Activated CD8-positive, alpha-beta memory T cell treated with anti-CD3 and anti-CD28 coated beads, Interleukin-2, amount 10 ng/mL, durations not matched to agents 7 days and 5 days (primary cell): ENCODE data around the gene PVALEF. TPM values are rescaled to one million over a fixed set of nuclear protein-coding genes. Genes with fewer than 3 reads are reported as not detected.
A peak's percentile ranks its signal among the peaks of the same experiment; 100 is the strongest.

Experiments
- ATAC-seq: fragments of 150-1000 bp; cut with Tn5 transposase; one replicate; pipeline ENCODE4 v1.10.0; 2021; ENCODE audit warnings: moderate library complexity
- CTCF ChIA-PET: fragments of 350-600 bp; sonication (Branson Sonifier 250); formaldehyde crosslinking; loops from one replicate; lab custom pipeline; 2021; ENCODE audit warnings: antibody characterized with exemption; lab: Charles Lee
- DNase-seq: peaks from one replicate; pipeline ENCODE4 v3.0.0-alpha.2; 2020
- H3K27ac Mint-ChIP-seq: one replicate; pipeline ENCODE4 v1.8.0; 2021; ENCODE audit warnings: mild to moderate bottlenecking, mixed read lengths
- H3K27me3 Mint-ChIP-seq: one replicate; pipeline ENCODE4 v1.8.0; 2021; ENCODE audit warnings: mixed read lengths
- H3K36me3 Mint-ChIP-seq: one replicate; pipeline ENCODE4 v1.8.0; 2021; ENCODE audit warnings: mild to moderate bottlenecking, mixed read lengths
- H3K4me1 Mint-ChIP-seq: one replicate; pipeline ENCODE4 v1.8.0; 2021; ENCODE audit warnings: mixed read lengths
- H3K4me3 Mint-ChIP-seq: one replicate; pipeline ENCODE4 v1.8.0; 2021; ENCODE audit warnings: mild to moderate bottlenecking, moderate library complexity, mixed read lengths
- H3K9me3 Mint-ChIP-seq: one replicate; pipeline ENCODE4 v1.8.0; 2022; ENCODE audit warnings: low read depth, mixed read lengths
- total RNA-seq, 2 experiments: library from RNA; stranded (reverse); gene quantifications; one replicate each; pipeline ENCODE4 v1.2.3, GENCODE V29; 2021

The PVALEF gene
- total RNA-seq, 2 experiments from 2014 or later, result not detected

- CTCF ChIA-PET, result no interaction called here
- ATAC-seq, result no peak
- H3K27me3 Mint-ChIP-seq, result no peaks in the 10 kb centered on the region
- H3K9me3 Mint-ChIP-seq, result no peaks in the 10 kb centered on the region
- no peaks in the 10 kb centered on the region for H3K36me3 Mint-ChIP-seq
- no peak overlapping the region for H3K27ac Mint-ChIP-seq
- DNase-seq, result no peak
- no peak overlapping the region for H3K4me3 Mint-ChIP-seq
- peaks cover 1% of the 10 kb centered on the region for H3K4me1 Mint-ChIP-seq
Measured at GRCh38 chr17:81124377-81124776, 40.9 kb upstream of the PVALEF start.

GRCh38 chr17:81125573-81126081 is 39.7 kb upstream of the PVALEF start:
- ATAC-seq, result no peak
- H3K4me1 Mint-ChIP-seq, result no peaks in the 10 kb centered on the region

DNA sequence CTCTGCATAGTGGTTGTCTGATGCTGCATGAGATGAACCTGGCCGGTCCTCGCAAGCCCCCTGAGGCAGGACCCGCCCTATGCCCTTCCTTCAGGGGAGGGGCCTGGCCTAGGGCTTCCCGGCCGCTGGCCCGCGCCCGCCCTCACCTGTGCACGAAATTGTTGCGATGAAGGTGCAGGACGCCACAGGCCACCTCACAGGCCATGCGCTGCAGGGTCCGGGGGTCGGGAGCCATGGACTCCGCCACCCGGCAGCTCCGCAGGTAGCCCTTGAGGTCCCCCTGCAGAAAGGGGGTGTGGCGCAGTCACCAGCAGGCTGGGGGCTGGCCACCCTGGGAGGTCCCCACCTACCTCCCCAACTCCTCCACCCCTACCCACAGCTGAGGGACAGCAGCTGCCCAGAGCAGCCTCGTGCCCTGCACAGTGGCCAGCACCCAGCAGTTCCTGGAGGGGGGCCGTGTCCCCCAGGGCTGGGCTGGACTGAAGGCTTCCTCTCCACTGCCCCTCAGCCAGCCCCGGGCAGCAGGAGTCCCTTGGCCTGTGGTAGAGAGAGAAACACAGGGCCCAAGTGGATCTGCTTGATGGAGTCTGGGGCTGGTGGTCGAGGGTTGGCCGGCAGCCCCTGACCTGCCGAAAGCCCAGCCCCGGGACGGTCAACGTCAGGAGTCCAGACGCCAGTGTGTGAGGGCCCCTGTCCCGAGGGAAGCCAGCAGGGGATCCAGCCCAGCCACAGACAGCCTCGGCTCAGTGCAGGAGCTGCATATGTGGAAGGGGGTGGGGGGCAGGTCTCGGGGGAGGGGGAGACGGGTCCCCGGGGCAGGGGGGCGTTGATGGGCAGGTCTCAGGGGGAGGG is 38.8 kb upstream of the PVALEF start:
- Mint-ChIP-seq H3K4me3 (no peak overlapping the region), H3K4me1 (no peaks in the 10 kb centered on the region), H3K27me3 (no peaks in the 10 kb centered on the region), H3K9me3 (no peaks in the 10 kb centered on the region), H3K27ac (no peak overlapping the region), H3K36me3 (no peaks in the 10 kb centered on the region)
- CTCF ChIA-PET, result no interaction called here
- DNase-seq, result no peak
- no peak for ATAC-seq

More at GRCh38 chr17:81125573-81126081, 39.7 kb upstream of the PVALEF start:
- CTCF ChIA-PET, result no interaction called here
- H3K9me3 Mint-ChIP-seq, result no peaks in the 10 kb centered on the region
- no peaks in the 10 kb centered on the region for H3K36me3 Mint-ChIP-seq
- no peaks in the 10 kb centered on the region for H3K27me3 Mint-ChIP-seq
- H3K4me3 Mint-ChIP-seq, result no peak overlapping the region
- H3K27ac Mint-ChIP-seq, result no peak overlapping the region
- no peak for DNase-seq

DNA sequence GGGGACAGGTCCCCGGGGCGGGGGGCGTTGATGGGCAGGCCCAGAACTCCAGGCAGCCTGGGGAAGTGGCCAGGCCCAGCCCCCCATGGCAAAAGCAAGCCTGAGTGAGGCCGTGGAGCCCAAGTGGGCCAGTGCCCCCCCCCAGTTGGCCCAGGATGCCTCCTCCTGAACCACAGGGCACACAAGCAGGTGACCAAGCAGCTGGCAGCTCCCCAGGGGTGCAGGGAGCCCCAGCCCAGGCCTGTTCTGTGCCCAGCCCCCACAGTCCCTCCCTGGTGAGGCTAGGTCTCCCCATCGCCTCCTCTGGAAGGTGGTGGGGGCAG is 38.2 kb upstream of the PVALEF start:
- no peak overlapping the region for H3K27ac Mint-ChIP-seq
- CTCF ChIA-PET, result no interaction called here
- ATAC-seq (no peak), DNase-seq (no peak)
- no peaks in the 10 kb centered on the region for H3K4me1 Mint-ChIP-seq
- no peaks in the 10 kb centered on the region for H3K27me3 Mint-ChIP-seq
- H3K9me3 Mint-ChIP-seq, result no peaks in the 10 kb centered on the region
- H3K4me3 Mint-ChIP-seq, result no peak overlapping the region
- no peaks in the 10 kb centered on the region for H3K36me3 Mint-ChIP-seq

GRCh38 chr17:81127526-81128177 is 37.7 kb upstream of the PVALEF start:
- no peak for DNase-seq
- Mint-ChIP-seq H3K4me1 (no peaks in the 10 kb centered on the region), H3K4me3 (no peak overlapping the region), H3K36me3 (no peaks in the 10 kb centered on the region), H3K27me3 (no peaks in the 10 kb centered on the region), H3K9me3 (no peaks in the 10 kb centered on the region), H3K27ac (no peak overlapping the region)
- CTCF ChIA-PET, result no interaction called here
- ATAC-seq, result no peak

GRCh38 chr17:81128338-81128737 is 37.0 kb upstream of the PVALEF start:
- DNase-seq (no peak), ATAC-seq (no peak)
- H3K4me3 Mint-ChIP-seq, result no peak overlapping the region
- no peaks in the 10 kb centered on the region for H3K4me1 Mint-ChIP-seq
- CTCF ChIA-PET, result no interaction called here
- H3K27ac Mint-ChIP-seq, result no peak overlapping the region
- H3K36me3 Mint-ChIP-seq, result no peaks in the 10 kb centered on the region
- no peaks in the 10 kb centered on the region for H3K9me3 Mint-ChIP-seq
- no peaks in the 10 kb centered on the region for H3K27me3 Mint-ChIP-seq

DNA sequence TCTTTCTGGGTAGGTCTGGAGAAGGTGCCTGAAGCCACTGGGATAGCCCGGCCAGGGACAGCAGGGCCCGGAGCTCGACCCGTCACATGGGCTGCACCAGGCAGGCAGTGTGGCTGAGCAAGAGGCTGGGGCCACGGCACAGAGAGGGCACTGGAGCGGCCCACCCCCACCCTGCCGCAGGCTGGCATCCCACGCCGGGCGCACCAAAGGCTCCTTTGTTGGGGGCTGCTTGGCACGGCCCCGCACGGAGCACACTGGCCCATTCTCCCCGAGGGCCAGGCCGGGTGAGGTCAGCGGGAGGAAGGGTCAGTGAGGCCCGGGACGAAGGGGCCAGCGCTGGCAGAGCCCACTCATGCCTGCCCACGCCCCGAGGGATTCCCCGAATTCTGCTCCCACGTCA is 36.5 kb upstream of the PVALEF start:
- H3K9me3 Mint-ChIP-seq, result no peaks in the 10 kb centered on the region
- no peak for DNase-seq
- H3K36me3 Mint-ChIP-seq, result no peaks in the 10 kb centered on the region
- no peaks in the 10 kb centered on the region for H3K27me3 Mint-ChIP-seq
- no peak overlapping the region for H3K27ac Mint-ChIP-seq
- no peak overlapping the region for H3K4me3 Mint-ChIP-seq
- CTCF ChIA-PET, result no interaction called here
- no peaks in the 10 kb centered on the region for H3K4me1 Mint-ChIP-seq
- ATAC-seq, result no peak

DNA sequence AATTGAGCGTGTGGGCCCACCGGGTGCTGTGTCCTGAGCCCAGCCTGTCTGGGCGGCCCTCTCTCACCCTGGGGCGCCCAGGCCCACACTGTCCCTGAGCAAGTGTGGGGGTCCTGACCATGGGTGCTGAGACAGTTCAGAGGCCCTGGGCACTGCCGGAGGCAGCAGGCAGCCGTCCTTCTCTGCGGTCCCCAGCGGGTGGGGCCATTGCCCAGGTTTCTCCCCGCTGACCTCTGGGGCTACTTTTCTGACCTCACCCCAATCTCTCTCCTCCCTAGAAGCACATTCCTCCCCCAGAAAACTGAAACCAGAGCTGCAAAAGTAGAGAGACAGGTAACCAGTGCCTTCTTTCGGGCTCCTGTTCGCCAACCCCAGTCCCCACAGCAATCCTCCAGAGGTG is 36.0 kb upstream of the PVALEF start:
- CTCF ChIA-PET, result no interaction called here
- H3K36me3 Mint-ChIP-seq, result no peaks in the 10 kb centered on the region
- H3K27me3 Mint-ChIP-seq, result no peaks in the 10 kb centered on the region
- H3K9me3 Mint-ChIP-seq, result no peaks in the 10 kb centered on the region
- DNase-seq (no peak), ATAC-seq (peak; percentile 10)
- no peak overlapping the region for H3K4me3 Mint-ChIP-seq
- H3K27ac Mint-ChIP-seq, result no peak overlapping the region
- no peaks in the 10 kb centered on the region for H3K4me1 Mint-ChIP-seq

DNA sequence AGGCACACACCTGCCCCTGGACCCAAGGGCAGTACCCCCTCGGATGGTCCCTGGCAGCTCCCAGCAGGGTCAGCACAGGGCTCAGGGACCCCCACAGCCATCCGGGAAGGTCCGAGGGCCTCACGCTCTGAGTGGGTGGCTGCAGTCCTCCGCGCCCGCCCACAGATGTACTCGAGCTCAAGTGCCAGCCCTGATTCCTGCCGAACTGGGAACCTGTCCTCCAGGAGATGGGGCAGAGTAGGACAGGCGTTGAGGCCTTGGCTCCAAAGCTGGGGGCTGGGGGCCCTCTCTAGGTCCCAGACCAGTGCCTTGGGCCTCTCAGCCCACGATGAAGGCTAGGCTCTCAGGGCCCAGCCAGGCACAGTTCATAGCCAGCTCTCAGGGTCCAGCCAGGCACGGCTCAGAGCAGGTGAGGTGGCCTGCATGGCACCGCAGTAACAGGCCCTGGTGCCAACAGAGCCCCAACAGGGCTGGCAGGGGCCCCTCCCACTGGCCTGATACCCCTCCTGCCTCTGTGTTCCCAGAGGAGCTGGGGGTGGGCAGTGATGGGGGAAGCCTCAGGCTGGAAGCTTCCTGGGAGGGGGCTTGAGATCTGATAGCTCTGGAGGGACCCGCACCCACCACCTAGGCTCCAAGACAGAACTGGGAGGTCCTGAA is 35.5 kb upstream of the PVALEF start:
- CTCF ChIA-PET, result no interaction called here
- Mint-ChIP-seq H3K36me3 (no peaks in the 10 kb centered on the region), H3K9me3 (no peaks in the 10 kb centered on the region), H3K27ac (no peak overlapping the region), H3K4me3 (no peak overlapping the region), H3K27me3 (no peaks in the 10 kb centered on the region), H3K4me1 (no peaks in the 10 kb centered on the region)
- no peak for ATAC-seq
- DNase-seq, result no peak

GRCh38 chr17:81130385-81131361 is 34.6 kb upstream of the PVALEF start:
- CTCF ChIA-PET, result no interaction called here
- H3K4me3 Mint-ChIP-seq, result no peak overlapping the region
- H3K4me1 Mint-ChIP-seq, result no peaks in the 10 kb centered on the region
- no peaks in the 10 kb centered on the region for H3K36me3 Mint-ChIP-seq
- H3K27ac Mint-ChIP-seq, result no peak overlapping the region
- H3K9me3 Mint-ChIP-seq, result no peaks in the 10 kb centered on the region
- DNase-seq, result no peak
- H3K27me3 Mint-ChIP-seq, result no peaks in the 10 kb centered on the region
- ATAC-seq, result no peak

- H3K27ac Mint-ChIP-seq, result no peak overlapping the region
- CTCF ChIA-PET, result no interaction called here
- H3K36me3 Mint-ChIP-seq, result no peaks in the 10 kb centered on the region
- DNase-seq (no peak), ATAC-seq (no peak)
- H3K27me3 Mint-ChIP-seq, result no peaks in the 10 kb centered on the region
- H3K4me1 Mint-ChIP-seq, result no peaks in the 10 kb centered on the region
- no peaks in the 10 kb centered on the region for H3K9me3 Mint-ChIP-seq
- H3K4me3 Mint-ChIP-seq, result no peak overlapping the region
Measured at GRCh38 chr17:81131486-81132196, 33.7 kb upstream of the PVALEF start.

DNA sequence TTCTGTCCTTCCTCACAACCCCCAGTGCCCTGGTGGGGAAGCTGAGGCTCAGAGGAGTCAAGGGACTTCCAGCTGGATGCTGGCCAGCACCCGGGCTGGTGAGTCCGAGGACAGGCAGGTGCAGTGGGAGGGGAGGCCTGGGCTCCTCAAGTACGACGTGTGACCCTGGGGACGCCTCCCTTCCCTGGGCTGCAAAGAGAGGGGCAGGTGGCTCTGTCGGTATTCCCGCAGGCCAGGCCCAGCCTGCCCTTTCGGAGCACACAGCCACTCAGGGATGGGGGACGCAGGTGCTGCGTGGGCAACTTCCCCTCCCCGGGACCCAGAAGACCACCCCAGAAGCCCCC is 33.1 kb upstream of the PVALEF start:
- no peak for DNase-seq
- H3K36me3 Mint-ChIP-seq, result no peaks in the 10 kb centered on the region
- no peak overlapping the region for H3K27ac Mint-ChIP-seq
- no peak overlapping the region for H3K4me3 Mint-ChIP-seq
- no peaks in the 10 kb centered on the region for H3K9me3 Mint-ChIP-seq
- no peaks in the 10 kb centered on the region for H3K27me3 Mint-ChIP-seq
- ATAC-seq, result no peak
- no peaks in the 10 kb centered on the region for H3K4me1 Mint-ChIP-seq
- CTCF ChIA-PET, result no interaction called here
